Activated CD8-positive, alpha-beta T cell treated with anti-CD3 and anti-CD28 coated beads, Interleukin-2, amount 10 ng/mL, durations not matched to agents 7 days and 5 days (primary cell): ENCODE measurements around the gene HOXA9. TPM values are rescaled to one million over a fixed set of nuclear protein-coding genes. Genes with fewer than 3 reads are reported as not detected.

Experiments used
- ATAC-seq: fragments of 150-1000 bp; cut with Tn5 transposase; one replicate; pipeline ENCODE4 v1.10.0; 2021; ENCODE audit warnings: moderate library complexity
- CTCF ChIA-PET: fragments of 350-600 bp; sonication (Branson Sonifier 250); formaldehyde crosslinking; loops from one replicate; lab custom pipeline; 2021; ENCODE audit warnings: antibody characterized with exemption; lab: Charles Lee
- POLR2A ChIA-PET: fragments of 350-600 bp; sonication (Branson Sonifier 250); formaldehyde crosslinking; loops from one replicate; lab custom pipeline; 2021; ENCODE audit warnings: antibody characterized with exemption; lab: Charles Lee
- DNase-seq: peaks from one replicate; pipeline ENCODE4 v3.0.0-alpha.2; 2020
- H3K27ac Mint-ChIP-seq: one replicate; pipeline ENCODE4 v1.8.0; 2021; ENCODE audit warnings: mild to moderate bottlenecking, mixed read lengths
- H3K27me3 Mint-ChIP-seq: one replicate; pipeline ENCODE4 v1.8.0; 2021; ENCODE audit warnings: low read depth, mixed read lengths
- H3K36me3 Mint-ChIP-seq: one replicate; pipeline ENCODE4 v1.8.0; 2021; ENCODE audit warnings: low read depth, mixed read lengths
- H3K4me1 Mint-ChIP-seq: one replicate; pipeline ENCODE4 v1.8.0; 2021; ENCODE audit warnings: low read depth, mixed read lengths
- H3K4me3 Mint-ChIP-seq: one replicate; pipeline ENCODE4 v1.8.0; 2021; ENCODE audit warnings: mild to moderate bottlenecking, mixed read lengths
- H3K9me3 Mint-ChIP-seq: one replicate; pipeline ENCODE4 v1.8.0; 2022; ENCODE audit warnings: mixed read lengths; ENCODE audit not compliant: insufficient read depth
- total RNA-seq, 2 experiments: library from RNA; stranded (reverse); gene quantifications; one replicate each; pipeline ENCODE4 v1.2.3, GENCODE V29; 2021

Gene HOXA9
- total RNA-seq, 2 experiments from 2014 or later = not detected

DNA sequence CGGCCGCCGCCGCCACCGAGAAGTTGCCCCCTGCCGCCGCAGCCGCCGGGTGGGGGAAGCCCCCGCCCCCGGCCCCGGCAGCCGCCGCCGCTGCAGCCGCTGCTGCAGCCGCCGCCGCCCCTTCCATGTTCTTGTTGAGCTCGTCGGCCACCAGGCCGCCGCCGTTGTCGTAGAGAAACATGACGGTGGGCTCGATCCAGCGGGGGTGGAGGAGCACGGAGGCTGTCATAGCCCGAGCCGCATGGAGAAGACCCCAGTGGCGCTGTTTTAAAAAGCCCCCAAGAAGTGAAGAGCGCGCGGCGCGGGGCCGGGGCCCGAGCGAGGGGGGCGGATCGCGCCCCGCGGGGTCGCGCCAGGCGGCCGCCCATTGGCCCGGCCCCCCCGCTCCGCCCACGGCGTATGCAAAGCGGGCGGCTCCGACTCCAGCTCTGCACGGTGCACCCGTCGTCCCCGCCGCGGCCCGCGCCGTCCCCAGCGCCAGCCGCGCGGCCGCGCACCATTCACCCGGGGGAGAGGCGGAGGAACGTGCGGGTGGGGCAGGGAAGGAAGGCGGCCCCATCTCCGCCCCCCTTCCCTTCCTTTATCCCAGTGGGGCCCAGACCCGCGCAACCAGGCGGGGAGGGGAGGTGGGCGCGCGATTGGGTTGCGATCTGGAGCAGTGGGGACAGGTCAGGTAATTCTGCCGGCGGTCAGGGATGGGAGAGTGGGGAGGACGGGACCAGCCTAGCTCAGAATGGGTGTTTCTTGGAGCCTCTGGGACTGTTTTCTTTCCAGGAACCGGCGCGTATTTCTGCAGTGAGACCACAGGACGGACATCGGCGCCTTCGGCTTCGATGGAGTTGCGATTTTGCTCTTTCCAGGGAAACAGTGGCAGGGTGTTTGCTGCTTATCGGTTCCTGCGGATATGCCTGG, 34.8 kb upstream of the HOXA9 start, which contains the start of gene HOXA13:
Gene HOXA13 (minus strand): TSS at position 243 of the 912 bp plus-strand sequence. CDS start 14 bp downstream, at position 229.
- peak; percentile 70 for ATAC-seq
- H3K4me3 Mint-ChIP-seq = peak within 1 kb of the TSS; percentile 63
- peak within 1 kb of the TSS; percentile 46 for H3K27ac Mint-ChIP-seq
- ChIA-PET CTCF (interaction anchor here (1.7 to 2.0 kb wide), 3 partner anchors 9 to 38 kb away, joined by 3 to 6 read pairs (median 5); no protein-coding TSS in a partner anchor), POLR2A (no interaction called here)
- peaks cover 29% of the 10 kb centered on the region for H3K4me1 Mint-ChIP-seq
- H3K27me3 Mint-ChIP-seq = peaks cover 81% of the 10 kb centered on the region
- DNase-seq = no peak
- H3K9me3 Mint-ChIP-seq = no peaks in the 10 kb centered on the region
- no peaks in the 10 kb centered on the region for H3K36me3 Mint-ChIP-seq

DNA sequence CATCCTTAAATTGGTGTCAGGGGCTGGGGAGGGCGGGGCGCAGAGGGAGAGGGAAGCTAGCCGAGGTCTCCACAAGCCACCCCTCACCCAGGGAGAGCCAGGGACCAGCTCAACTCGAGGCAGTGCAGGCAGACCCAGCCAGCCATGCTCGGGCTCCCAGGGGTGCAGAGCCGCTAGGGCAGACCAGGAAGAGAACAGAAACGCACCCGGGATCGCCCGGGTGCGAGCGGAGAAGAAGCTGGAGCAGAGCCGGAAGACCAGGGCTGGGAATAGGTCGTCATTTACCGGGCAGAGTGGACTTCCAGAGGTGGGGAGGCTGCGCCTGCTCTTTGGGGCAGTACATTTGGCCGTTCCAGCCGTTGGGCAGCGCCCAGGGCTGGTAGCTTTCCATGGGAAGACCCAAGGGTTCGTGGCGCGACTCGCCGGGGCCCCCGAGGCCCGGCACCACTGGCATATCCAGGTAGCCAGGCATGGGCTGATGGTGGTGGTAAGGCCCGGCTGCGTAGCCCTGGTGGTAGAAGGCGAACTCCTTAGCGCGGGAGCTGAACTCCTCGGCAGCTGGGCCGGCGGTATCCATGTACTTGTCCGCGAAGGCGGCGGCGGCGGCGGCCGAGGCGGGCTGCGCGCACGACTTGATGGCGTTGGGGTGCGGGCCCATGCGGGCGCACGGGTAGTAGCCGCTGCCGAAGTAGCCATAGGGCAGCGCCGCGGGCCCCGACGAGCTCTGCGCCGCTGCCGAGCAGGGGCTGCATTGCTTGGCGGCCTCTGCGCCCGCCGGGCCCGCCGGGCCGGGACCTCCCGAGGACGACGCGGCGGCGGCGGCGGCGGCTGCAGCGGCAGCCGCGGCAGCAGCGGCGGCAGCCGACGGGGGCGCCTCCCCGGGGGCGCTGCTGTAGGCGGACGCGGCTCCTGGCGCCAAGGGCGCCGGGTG, 33.8 kb upstream of the HOXA9 start:
- ATAC-seq = no peak
- CTCF ChIA-PET = interaction anchor here (1.0 to 2.0 kb wide), 4 partner anchors 12 to 38 kb away, joined by 3 to 6 read pairs (median 4); partner anchors contain the start of gene HOXA11
- POLR2A ChIA-PET = interaction anchor here (0.8 kb wide), 1 partner anchor 12 kb away, joined by 3 read pairs; no protein-coding TSS in a partner anchor
- Mint-ChIP-seq H3K9me3 (no peaks in the 10 kb centered on the region), H3K4me1 (peaks cover 26% of the 10 kb centered on the region), H3K36me3 (no peaks in the 10 kb centered on the region), H3K27ac (peak overlapping the region; percentile 43), H3K27me3 (peaks cover 80% of the 10 kb centered on the region), H3K4me3 (peak overlapping the region; percentile 45)
- no peak for DNase-seq

DNA sequence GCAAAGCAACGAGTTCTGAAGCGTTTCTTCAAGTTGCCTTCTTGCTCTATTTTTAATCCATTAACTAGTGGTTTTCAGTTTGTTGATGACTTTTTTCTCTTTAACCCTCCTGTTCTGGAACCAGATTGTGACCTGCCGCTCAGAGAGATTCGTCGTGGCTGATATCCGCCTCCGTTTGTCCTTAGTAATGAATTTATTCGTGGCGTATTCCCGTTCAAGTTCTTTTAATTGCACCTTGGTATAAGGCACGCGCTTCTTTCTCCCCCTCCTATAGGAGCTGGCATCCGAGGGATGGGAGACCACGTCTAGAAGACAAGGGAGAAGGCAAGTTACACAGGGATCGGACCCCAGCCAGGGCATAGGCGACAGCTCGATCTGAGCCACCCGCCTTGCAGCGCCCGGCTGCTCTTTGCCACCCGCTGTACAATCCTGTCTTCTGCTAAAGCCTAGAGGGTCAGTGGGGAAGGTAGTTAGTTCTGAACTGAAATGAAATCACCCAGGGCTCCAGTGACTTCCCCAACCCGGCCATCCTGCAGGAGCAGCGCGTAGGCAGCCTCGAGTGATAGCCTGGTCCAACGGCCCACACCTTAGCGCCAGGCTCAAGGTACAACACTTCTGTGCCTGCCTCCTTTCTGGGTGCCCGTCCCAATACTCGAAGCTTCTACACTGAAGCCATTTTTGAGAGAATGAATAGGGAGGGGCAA, 33.0 kb upstream of the HOXA9 start:
- no peak for ATAC-seq
- ChIA-PET CTCF (interaction anchor here (1.0 to 2.0 kb wide), 4 partner anchors 13 to 37 kb away, joined by 3 to 6 read pairs (median 4); partner anchors contain the start of gene HOXA11), POLR2A (interaction anchor here (0.8 kb wide), 1 partner anchor 11 kb away, joined by 3 read pairs; no protein-coding TSS in a partner anchor)
- H3K9me3 Mint-ChIP-seq = no peaks in the 10 kb centered on the region
- no peak for DNase-seq
- H3K4me3 Mint-ChIP-seq = peak overlapping the region; percentile 2
- H3K27me3 Mint-ChIP-seq = peaks cover 80% of the 10 kb centered on the region
- H3K36me3 Mint-ChIP-seq = no peaks in the 10 kb centered on the region
- no peak overlapping the region for H3K27ac Mint-ChIP-seq
- peaks cover 30% of the 10 kb centered on the region for H3K4me1 Mint-ChIP-seq

- DNase-seq (no peak), ATAC-seq (no peak)
- H3K27ac Mint-ChIP-seq = no peak overlapping the region
- H3K36me3 Mint-ChIP-seq = no peaks in the 10 kb centered on the region
- H3K4me3 Mint-ChIP-seq = no peak overlapping the region
- peaks cover 33% of the 10 kb centered on the region for H3K4me1 Mint-ChIP-seq
- peaks cover 77% of the 10 kb centered on the region for H3K27me3 Mint-ChIP-seq
- ChIA-PET CTCF (interaction anchor here (2.0 kb wide), 1 partner anchor 13 kb away, joined by 6 read pairs; no protein-coding TSS in a partner anchor), POLR2A (no interaction called here)
- H3K9me3 Mint-ChIP-seq = no peaks in the 10 kb centered on the region
Observed at GRCh38 chr7:27197137-27198042, 32.1 kb upstream of the HOXA9 start.

- H3K27me3 Mint-ChIP-seq = peaks cover 77% of the 10 kb centered on the region
- H3K27ac Mint-ChIP-seq = no peak overlapping the region
- POLR2A ChIA-PET = no interaction called here
- H3K36me3 Mint-ChIP-seq = no peaks in the 10 kb centered on the region
- DNase-seq (peak; percentile 85), ATAC-seq (no peak)
- H3K9me3 Mint-ChIP-seq = no peaks in the 10 kb centered on the region
- H3K4me3 Mint-ChIP-seq = no peak overlapping the region
- CTCF ChIA-PET = interaction anchor here (0.6 to 4.9 kb wide), 70 partner anchors 8 to 897 kb away, joined by 3 to 37 read pairs (median 4); partner anchors contain the start of genes HIBADH and HOXA11
- H3K4me1 Mint-ChIP-seq = peaks cover 28% of the 10 kb centered on the region
Observed at GRCh38 chr7:27196287-27196767, 31.0 kb upstream of the HOXA9 start.

DNA sequence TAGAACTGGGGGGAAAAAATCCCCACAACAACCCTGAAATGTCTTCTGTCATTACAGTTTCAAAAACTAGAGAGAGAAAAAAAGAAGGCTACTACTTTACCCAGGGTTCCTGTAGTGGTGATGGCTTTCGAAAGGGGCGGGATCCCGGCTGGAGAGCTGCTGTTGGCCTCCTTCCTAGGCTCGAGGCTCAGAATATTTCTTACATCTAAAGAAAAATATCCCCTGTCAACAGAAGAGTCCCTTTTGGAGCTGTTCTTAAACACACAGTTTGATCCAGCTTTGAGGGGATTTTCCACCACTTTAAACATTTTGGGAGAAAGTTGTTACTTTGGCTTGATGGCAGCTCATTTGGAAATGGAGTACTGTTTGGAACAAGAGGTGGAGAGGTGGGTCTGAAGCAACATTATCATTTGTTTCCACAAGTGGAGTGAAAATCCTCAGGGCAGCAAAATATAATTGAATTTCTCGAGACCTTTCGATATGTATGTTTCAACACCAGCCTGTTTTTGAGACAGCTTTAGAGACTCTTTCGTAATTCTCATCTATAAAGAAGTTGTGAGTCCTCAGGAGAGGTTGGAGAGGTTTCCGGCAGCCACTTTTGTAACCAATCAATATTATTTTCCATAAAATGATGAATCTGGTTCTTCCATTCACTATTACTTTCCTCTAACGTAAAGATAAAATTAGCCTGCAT, 29.5 kb upstream of the HOXA9 start:
- CTCF ChIA-PET = interaction anchor here (0.7 to 4.9 kb wide), 18 partner anchors 10 to 899 kb away, joined by 3 to 37 read pairs (median 6); partner anchors contain the start of gene HOXA11
- Mint-ChIP-seq H3K27me3 (peaks cover 78% of the 10 kb centered on the region), H3K4me1 (peaks cover 18% of the 10 kb centered on the region), H3K27ac (no peak overlapping the region), H3K36me3 (no peaks in the 10 kb centered on the region), H3K9me3 (no peaks in the 10 kb centered on the region), H3K4me3 (no peak overlapping the region)
- ATAC-seq (no peak), DNase-seq (no peak)
- POLR2A ChIA-PET = no interaction called here

GRCh38 chr7:27194002-27194352, 28.6 kb upstream of the HOXA9 start:
- Mint-ChIP-seq H3K36me3 (no peaks in the 10 kb centered on the region), H3K27ac (no peak overlapping the region), H3K27me3 (peaks cover 83% of the 10 kb centered on the region), H3K4me1 (peaks cover 24% of the 10 kb centered on the region), H3K4me3 (peak overlapping the region; percentile 18), H3K9me3 (no peaks in the 10 kb centered on the region)
- ChIA-PET POLR2A (no interaction called here), CTCF (interaction anchor here (1.6 to 4.9 kb wide), 4 partner anchors 15 to 884 kb away, joined by 4 to 23 read pairs (median 17); no protein-coding TSS in a partner anchor)
- ATAC-seq (no peak), DNase-seq (no peak)

DNA sequence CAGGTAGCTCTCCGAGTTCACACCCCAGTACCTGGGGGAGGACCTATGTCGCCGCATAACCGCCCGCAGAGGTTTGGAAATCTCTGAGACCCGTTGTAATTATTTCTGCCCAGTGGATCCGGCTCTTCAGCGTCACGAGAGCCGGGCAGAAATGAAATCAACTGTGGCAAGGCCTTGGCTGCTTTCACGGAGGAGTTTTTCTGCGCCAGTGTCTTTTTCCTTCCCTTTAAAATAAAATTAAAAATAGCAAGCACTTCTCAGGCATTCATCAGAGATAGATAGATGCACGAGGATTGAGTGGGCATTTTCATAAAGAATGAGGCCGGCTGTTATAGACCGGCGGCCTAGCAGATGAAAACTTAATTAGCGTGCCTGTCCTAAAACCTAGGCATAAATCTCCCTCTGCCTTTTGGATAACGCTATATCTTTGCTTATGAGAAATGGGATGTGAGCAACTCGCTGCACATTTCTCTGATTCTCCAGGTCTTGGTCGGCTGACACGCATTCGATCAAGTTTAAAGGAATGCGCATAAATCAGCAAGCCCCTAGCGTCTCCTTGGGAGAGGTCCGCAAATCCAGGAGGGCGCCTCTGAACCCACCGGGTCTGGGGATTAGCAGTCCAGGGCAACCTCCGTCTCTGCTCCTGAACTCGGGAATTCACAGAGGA, 28.1 kb upstream of the HOXA9 start:
- H3K27ac Mint-ChIP-seq = no peak overlapping the region
- H3K9me3 Mint-ChIP-seq = no peaks in the 10 kb centered on the region
- ChIA-PET POLR2A (no interaction called here), CTCF (interaction anchor here (1.5 to 4.9 kb wide), 3 partner anchors 14 to 413 kb away, joined by 4 to 23 read pairs (median 5); no protein-coding TSS in a partner anchor)
- no peak for DNase-seq
- H3K4me1 Mint-ChIP-seq = peaks cover 26% of the 10 kb centered on the region
- H3K27me3 Mint-ChIP-seq = peaks cover 81% of the 10 kb centered on the region
- ATAC-seq = no peak
- H3K36me3 Mint-ChIP-seq = peaks cover 2% of the 10 kb centered on the region
- H3K4me3 Mint-ChIP-seq = peak overlapping the region; percentile 18
